B cell (primary cell): Measurements from ENCODE around the gene EYS. TPM values are rescaled to one million over a fixed set of nuclear protein-coding genes. Genes with fewer than 3 reads are reported as not detected.

Experiments used
- ATAC-seq: fragments of 200-7000 bp; cut with Tn5 transposase; one replicate; pipeline ENCODE4 v1.10.0; 2021; ENCODE audit warnings: low read depth, mild to moderate bottlenecking, moderate number of reproducible peaks, moderate library complexity
- CTCF ChIA-PET: fragments of 350-600 bp; sonication (Branson Sonifier 250); formaldehyde crosslinking; loops from one replicate; lab custom pipeline; 2021; ENCODE audit warnings: antibody characterized with exemption, inconsistent platforms; lab: Charles Lee
- POLR2A ChIA-PET: fragments of 350-600 bp; sonication (Branson Sonifier 250); formaldehyde crosslinking; loops from one replicate; lab custom pipeline; 2021; ENCODE audit warnings: antibody characterized with exemption; lab: Charles Lee
- DNase-seq: peaks from one replicate; pipeline ENCODE4 v3.0.0; 2013
- H2AFZ ChIP-seq: 2 replicates; pipeline ENCODE4 v1.6.1; 2012; ENCODE audit warnings: mild to moderate bottlenecking, low read depth, low read length; ENCODE audit not compliant: insufficient read depth, poor library complexity, severe bottlenecking
- H3K27ac ChIP-seq, 2 donors: 1 replicate in 1 of 2; 2 replicates in 1 of 2; pipeline ENCODE4 v1.5.1; 2012 to 2013; ENCODE audit warnings: low read length in 2 of 2, mild to moderate bottlenecking in 2 of 2, moderate library complexity in 1 of 2
- H3K27me3 ChIP-seq, 4 experiments: fragments of 200-600 bp in 1 of 4; sonication (generic) in 1 of 4; replicated peaks in 1 of 4; 1 replicate in 2 of 4; 2 replicates in 2 of 4; pipeline versions ENCODE4 v1.6.1 to v1.7.0; 2013 to 2016; ENCODE audit warnings: low read length in 3 of 4, mild to moderate bottlenecking in 2 of 4, mixed read lengths in 1 of 4, moderate library complexity in 1 of 4; ENCODE audit not compliant: insufficient read depth in 4 of 4, control insufficient read depth in 3 of 4; ENCODE audit errors: control extremely low read depth in 1 of 4
- H3K36me3 ChIP-seq, 2 experiments: replicated peaks in 1 of 2; 1 replicate in 1 of 2; 2 replicates in 1 of 2; pipeline versions ENCODE4 v1.6.1 to v1.7.1; 2013; ENCODE audit warnings: low read length in 1 of 2; ENCODE audit not compliant: insufficient read depth in 2 of 2, control insufficient read depth in 1 of 2; ENCODE audit errors: control extremely low read depth in 1 of 2, extremely low read depth in 1 of 2
- H3K4me1 ChIP-seq, 2 donors: fragments of 200-600 bp in 1 of 2; sonication (generic) in 1 of 2; 1 replicate in 1 of 2; 2 replicates in 1 of 2; pipeline versions ENCODE4 v1.5.1 to v1.6.1; 2013 to 2017; ENCODE audit warnings: low read length in 2 of 2; ENCODE audit not compliant: control insufficient read depth in 2 of 2, insufficient read depth in 2 of 2
- H3K4me2 ChIP-seq: replicated peaks from 2 replicates; pipeline ENCODE3; 2012; ENCODE audit warnings: mild to moderate bottlenecking, low read depth, low read length; ENCODE audit not compliant: poor library complexity, severe bottlenecking
- H3K4me3 ChIP-seq, 5 experiments: fragments of 200-600 bp in 1 of 5; sonication (generic) in 1 of 5; 1 replicate in 3 of 5; 2 replicates in 2 of 5; pipeline versions ENCODE4 v1.5.1 to v1.7.0; 2011 to 2016; ENCODE audit warnings: low read length in 4 of 5, mild to moderate bottlenecking in 4 of 5, low read depth in 2 of 5, control low read depth in 1 of 5, moderate library complexity in 1 of 5; ENCODE audit not compliant: insufficient read depth in 1 of 5; ENCODE audit errors: control extremely low read depth in 1 of 5, extremely low read depth in 1 of 5
- H3K79me2 ChIP-seq: fragments of 200-600 bp; sonication (generic); one replicate; pipeline ENCODE4 v1.6.0; 2016; ENCODE audit warnings: low read length; ENCODE audit not compliant: control insufficient read depth, insufficient read depth
- H3K9ac ChIP-seq: fragments of 200-600 bp; sonication (generic); 2 replicates; pipeline ENCODE4 v1.6.1; 2017; ENCODE audit warnings: mild to moderate bottlenecking, low read length, moderate library complexity
- H3K9me3 ChIP-seq, 3 donors: one replicate each; pipeline versions ENCODE4 v1.6.1 to v1.7.1; 2013; ENCODE audit warnings: low read length in 2 of 3; ENCODE audit not compliant: control insufficient read depth in 2 of 3, insufficient read depth in 1 of 3; ENCODE audit errors: control extremely low read depth in 1 of 3
- H4K20me1 ChIP-seq: 2 replicates; pipeline ENCODE4 v1.6.0; 2012; ENCODE audit warnings: mild to moderate bottlenecking, low read length; ENCODE audit not compliant: insufficient read depth, control insufficient read depth, poor library complexity, severe bottlenecking
- H3K27ac Mint-ChIP-seq: one replicate; pipeline ENCODE4 v1.8.0; 2021; ENCODE audit warnings: mixed read lengths
- H3K27me3 Mint-ChIP-seq: one replicate; pipeline ENCODE4 v1.8.0; 2021; ENCODE audit warnings: mixed read lengths
- H3K4me1 Mint-ChIP-seq: one replicate; pipeline ENCODE4 v1.8.0; 2021; ENCODE audit warnings: mixed read lengths
- H3K4me3 Mint-ChIP-seq: one replicate; pipeline ENCODE4 v1.8.0; 2021; ENCODE audit warnings: mixed read lengths
- H3K9me3 Mint-ChIP-seq: one replicate; pipeline ENCODE4 v1.8.0; 2022; ENCODE audit warnings: mixed read lengths; ENCODE audit not compliant: insufficient read depth
- EZH2 ChIP-seq: IDR thresholded peaks from 2 replicates; pipeline ENCODE4 v1.6.1; 2012; ENCODE audit warnings: borderline replicate concordance, low read depth, mild to moderate bottlenecking, moderate library complexity, low read length; ENCODE audit not compliant: insufficient read depth, poor library complexity, severe bottlenecking
- WGBS: methylation state at CpG from one replicate; pipeline ENCODE4 v1.1.5; 2013; ENCODE audit warnings: missing lambda C conversion rate; ENCODE audit not compliant: insufficient coverage; 5-methylcytosine and 5-hydroxymethylcytosine counted together
- intact Hi-C: fragments of 100-400 bp; cut with micrococcal nuclease; formaldehyde crosslinking; loops from one replicate; pipeline ENCODE4 v1.10.0; 2022
- polyA plus RNA-seq: library from polyadenylated mRNA; depleted of rRNA; stranded (reverse); fragments of >200 nt; gene quantifications from 2 replicates; pipeline ENCODE4 v1.2.3, GENCODE V29; 2012
- total RNA-seq, 2 donors: library from RNA; stranded (reverse); fragments of 120-200 nt in 1 of 2; gene quantifications; 1 replicate in 1 of 2; 2 replicates in 1 of 2; pipeline versions ENCODE4 v1.2.3 to v1.2.4, GENCODE V29; 2013 to 2022
- TF ChIP-seq, protein P1 (sequence below): fragments of 200-600 bp; IDR thresholded peaks from one replicate; pipeline ENCODE4 v1.8.0; 2022; ENCODE audit warnings: antibody characterized with exemption, mild to moderate bottlenecking

EYS gene
- total and polyA plus RNA-seq, 2 donors (not counting 1 experiment from before 2014, with no cell fraction given), result not detected

DNA sequence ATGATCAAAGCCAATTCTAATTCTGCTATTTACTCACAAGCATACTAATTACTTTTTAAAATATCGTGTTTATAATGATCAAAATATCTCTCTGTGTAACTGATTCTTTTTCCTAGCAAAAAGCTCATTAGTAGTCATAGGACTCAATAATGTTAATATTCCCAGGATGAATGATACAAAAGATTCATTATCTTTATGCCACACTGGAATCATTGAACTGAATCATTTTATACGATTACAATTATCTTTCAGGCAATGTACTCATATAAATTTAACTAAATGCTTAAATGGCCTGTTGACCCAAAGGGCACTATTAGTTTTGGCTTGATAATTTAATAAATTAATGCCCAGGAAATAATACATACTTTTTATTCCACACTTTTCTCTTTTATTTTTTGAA is 96.3 kb downstream of the EYS start:
- Mint-ChIP-seq H3K9me3 (no peaks in the 10 kb centered on the region), H3K4me3 (no peak overlapping the region), H3K4me1 (no peaks in the 10 kb centered on the region), H3K27me3 (no peaks in the 10 kb centered on the region), H3K27ac (no peak overlapping the region)
- Histone ChIP-seq H3K4me1 (no peaks in the 10 kb centered on the region), H3K79me2 (no peaks in the 10 kb centered on the region), H2AFZ (no peak overlapping the region), H3K4me2 (no peak overlapping the region), H3K27me3 (no peaks in the 10 kb centered on the region), H3K4me3 (no peak overlapping the region), H3K27ac (no peak overlapping the region), H4K20me1 (no peaks in the 10 kb centered on the region), H3K9ac (no peak overlapping the region), H3K9me3 (no peaks in the 10 kb centered on the region), H3K36me3 (no peaks in the 10 kb centered on the region)
- ATAC-seq (no peak), DNase-seq (no peak)
- ChIA-PET CTCF (no interaction called here), POLR2A (no interaction called here)
- WGBS, result no CpG with 5 or more reads among the region's 2 CpGs
- TF ChIP-seq, protein P1, sequence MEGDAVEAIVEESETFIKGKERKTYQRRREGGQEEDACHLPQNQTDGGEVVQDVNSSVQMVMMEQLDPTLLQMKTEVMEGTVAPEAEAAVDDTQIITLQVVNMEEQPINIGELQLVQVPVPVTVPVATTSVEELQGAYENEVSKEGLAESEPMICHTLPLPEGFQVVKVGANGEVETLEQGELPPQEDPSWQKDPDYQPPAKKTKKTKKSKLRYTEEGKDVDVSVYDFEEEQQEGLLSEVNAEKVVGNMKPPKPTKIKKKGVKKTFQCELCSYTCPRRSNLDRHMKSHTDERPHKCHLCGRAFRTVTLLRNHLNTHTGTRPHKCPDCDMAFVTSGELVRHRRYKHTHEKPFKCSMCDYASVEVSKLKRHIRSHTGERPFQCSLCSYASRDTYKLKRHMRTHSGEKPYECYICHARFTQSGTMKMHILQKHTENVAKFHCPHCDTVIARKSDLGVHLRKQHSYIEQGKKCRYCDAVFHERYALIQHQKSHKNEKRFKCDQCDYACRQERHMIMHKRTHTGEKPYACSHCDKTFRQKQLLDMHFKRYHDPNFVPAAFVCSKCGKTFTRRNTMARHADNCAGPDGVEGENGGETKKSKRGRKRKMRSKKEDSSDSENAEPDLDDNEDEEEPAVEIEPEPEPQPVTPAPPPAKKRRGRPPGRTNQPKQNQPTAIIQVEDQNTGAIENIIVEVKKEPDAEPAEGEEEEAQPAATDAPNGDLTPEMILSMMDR, result no peak
- no peak for TF ChIP-seq EZH2
- intact Hi-C loops, result no loop called here

DNA sequence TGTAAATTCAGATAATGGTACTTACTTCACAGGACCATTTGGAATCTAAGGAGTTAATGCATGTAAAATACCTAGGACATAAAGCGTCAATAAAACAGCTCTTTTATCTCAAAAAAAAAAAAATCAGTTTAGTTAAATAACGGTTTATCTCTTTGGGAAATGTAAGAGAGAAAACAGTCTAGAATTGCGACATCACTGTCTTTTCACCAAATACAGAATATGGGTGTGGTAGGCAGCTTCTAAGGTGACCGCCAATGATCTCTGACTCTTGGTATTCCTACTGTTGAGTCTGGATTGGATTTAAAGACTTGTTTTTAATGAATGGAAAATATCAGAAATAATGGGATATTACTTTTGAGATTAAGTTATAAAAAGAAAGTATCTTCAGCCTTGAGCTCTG is 111.5 kb downstream of the EYS start:
- Histone ChIP-seq H3K9me3 (no peaks in the 10 kb centered on the region), H3K9ac (no peak overlapping the region), H3K4me3 (no peak overlapping the region), H4K20me1 (no peaks in the 10 kb centered on the region), H3K36me3 (no peaks in the 10 kb centered on the region), H3K4me1 (no peaks in the 10 kb centered on the region), H3K27ac (no peak overlapping the region), H3K4me2 (no peak overlapping the region), H2AFZ (no peak overlapping the region), H3K79me2 (no peaks in the 10 kb centered on the region), H3K27me3 (no peaks in the 10 kb centered on the region)
- H3K27ac Mint-ChIP-seq, result no peak overlapping the region
- no peaks in the 10 kb centered on the region for H3K27me3 Mint-ChIP-seq
- CTCF ChIA-PET, result no interaction called here
- POLR2A ChIA-PET, result no interaction called here
- no peaks in the 10 kb centered on the region for H3K4me1 Mint-ChIP-seq
- TF ChIP-seq, protein P1, result no peak
- no peak for TF ChIP-seq EZH2
- WGBS, result no CpG with 5 or more reads among the region's 4 CpGs
- intact Hi-C loops, result no loop called here
- DNase-seq (no peak), ATAC-seq (no peak)
- H3K9me3 Mint-ChIP-seq, result peaks cover 7% of the 10 kb centered on the region
- H3K4me3 Mint-ChIP-seq, result no peak overlapping the region
